Stimulated activated effector memory CD8-positive, alpha-beta T cell treated with anti-CD3 and anti-CD28 coated beads, Interleukin-12 subunit alpha, Interleukin-12 subunit beta, amount 100 ng/mL, for 72 hours (primary cell): Measurements from ENCODE around the gene RBCK1.
A peak's percentile ranks its signal among the peaks of the same experiment; 100 is the strongest.
"Not testable (repeated sequence)": the region's sequence is repeated elsewhere in the genome, so short reads cannot be mapped to it uniquely, and the experiment has no call there.

Experiments
- ATAC-seq: fragments of 150-1000 bp; cut with Tn5 transposase; 2 replicates; pipeline ENCODE4 v1.10.0; 2021
- DNase-seq, 2 donors: peaks; one replicate each; pipeline ENCODE4 v3.0.0; 2021 to 2022; ENCODE audit warnings: low spot score in 2 of 2
- H3K27ac Mint-ChIP-seq: one replicate; pipeline ENCODE4 v1.8.0; 2022; ENCODE audit warnings: mild to moderate bottlenecking, mixed read lengths
- H3K36me3 Mint-ChIP-seq: one replicate; pipeline ENCODE4 v1.8.0; 2022; ENCODE audit warnings: mild to moderate bottlenecking, mixed read lengths
- H3K4me1 Mint-ChIP-seq: one replicate; pipeline ENCODE4 v1.8.0; 2022; ENCODE audit warnings: mixed read lengths
- H3K4me3 Mint-ChIP-seq: one replicate; pipeline ENCODE4 v1.8.0; 2022; ENCODE audit warnings: mild to moderate bottlenecking, mixed read lengths
- H3K9me3 Mint-ChIP-seq: one replicate; pipeline ENCODE4 v1.8.0; 2022; ENCODE audit warnings: mixed read lengths

RBCK1 gene

GRCh38 chr20:476561-477249 lies 68.6 kb downstream of the RBCK1 start:
- not testable (repeated sequence) for DNase-seq, ATAC-seq, H3K9me3 Mint-ChIP-seq, H3K4me3 Mint-ChIP-seq
- H3K36me3 Mint-ChIP-seq = peaks cover 73% of the 10 kb centered on the region
- H3K4me1 Mint-ChIP-seq = peaks cover 17% of the 10 kb centered on the region
- peak overlapping the region; percentile 46 for H3K27ac Mint-ChIP-seq

DNA sequence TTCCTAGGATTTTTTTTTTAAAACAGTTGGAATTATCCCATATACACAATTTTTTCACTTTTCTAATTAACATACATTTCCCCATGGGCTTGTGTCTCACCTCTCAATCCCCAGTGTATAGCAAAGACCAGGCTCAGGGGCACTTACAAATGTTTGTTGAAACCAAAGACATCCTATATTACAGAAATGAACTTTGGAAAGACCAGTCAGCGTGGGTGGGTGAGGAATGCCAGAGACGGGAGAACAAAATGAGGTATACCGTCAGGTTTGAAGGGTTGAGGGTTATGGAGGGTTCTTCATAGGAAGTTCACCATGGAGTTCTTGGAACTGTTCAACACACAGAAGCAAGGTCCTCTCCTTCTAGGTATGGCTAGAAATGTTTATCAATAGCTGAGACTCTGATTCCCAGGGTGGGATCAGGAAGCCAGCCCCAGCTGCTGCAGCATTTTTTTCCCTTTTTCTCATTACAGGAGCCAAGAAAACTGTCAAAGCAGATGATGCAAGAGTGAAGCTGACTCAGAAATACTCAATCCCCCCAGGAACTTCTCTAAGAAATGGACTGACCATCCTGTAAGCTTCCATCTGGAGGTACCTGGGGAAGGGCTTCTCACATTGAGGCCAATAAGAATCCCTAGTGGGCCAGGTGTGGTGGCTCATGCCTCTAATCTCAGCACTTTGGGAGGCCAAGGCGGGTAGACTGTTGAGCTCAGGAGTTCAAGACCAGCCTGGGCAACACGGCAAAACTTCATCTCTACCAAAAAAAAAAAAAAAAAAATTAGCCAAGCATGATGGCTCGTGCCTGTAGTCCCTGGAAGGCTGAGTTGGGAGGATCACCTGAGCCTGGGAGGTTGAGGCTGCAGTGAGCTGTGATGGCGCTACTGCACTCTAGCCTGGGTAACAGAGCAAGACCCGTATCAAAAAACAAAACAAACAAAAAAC lies 70.2 kb downstream of the RBCK1 start:
- Mint-ChIP-seq H3K36me3 (peaks cover 89% of the 10 kb centered on the region), H3K4me3 (no peak overlapping the region), H3K27ac (peak overlapping the region; percentile 46), H3K9me3 (no peaks in the 10 kb centered on the region), H3K4me1 (peaks cover 10% of the 10 kb centered on the region)
- ATAC-seq (no peak), DNase-seq (no peak)

DNA sequence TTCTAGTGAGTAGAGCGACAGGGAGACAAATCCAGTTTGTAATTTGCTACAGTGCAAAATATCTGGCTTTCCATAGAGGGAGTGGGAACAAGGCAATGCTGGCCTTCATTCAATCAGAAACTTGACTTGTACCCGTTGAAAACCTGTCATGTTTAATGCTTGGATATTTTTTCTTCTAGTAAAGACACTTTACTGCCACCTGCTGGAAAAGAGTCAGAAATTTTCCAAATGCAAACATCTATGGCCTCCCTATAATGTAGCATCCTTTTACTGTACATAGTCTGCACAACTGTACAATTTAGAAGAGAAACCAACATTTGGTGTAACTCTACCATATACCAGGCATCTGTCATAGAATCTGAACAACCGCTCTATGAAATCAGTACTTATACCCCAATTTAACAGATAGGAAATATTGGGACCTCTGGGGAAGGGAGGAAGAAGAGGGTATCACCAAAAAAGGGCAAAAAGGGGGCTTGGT lies 70.9 kb downstream of the RBCK1 start:
- H3K4me1 Mint-ChIP-seq = peaks cover 5% of the 10 kb centered on the region
- H3K27ac Mint-ChIP-seq = no peak overlapping the region
- ATAC-seq = peak; percentile 63
- DNase-seq = peak in 1 of 2 donors; percentile 11
- no peak overlapping the region for H3K4me3 Mint-ChIP-seq
- H3K9me3 Mint-ChIP-seq = no peaks in the 10 kb centered on the region
- peaks cover 90% of the 10 kb centered on the region for H3K36me3 Mint-ChIP-seq

DNA sequence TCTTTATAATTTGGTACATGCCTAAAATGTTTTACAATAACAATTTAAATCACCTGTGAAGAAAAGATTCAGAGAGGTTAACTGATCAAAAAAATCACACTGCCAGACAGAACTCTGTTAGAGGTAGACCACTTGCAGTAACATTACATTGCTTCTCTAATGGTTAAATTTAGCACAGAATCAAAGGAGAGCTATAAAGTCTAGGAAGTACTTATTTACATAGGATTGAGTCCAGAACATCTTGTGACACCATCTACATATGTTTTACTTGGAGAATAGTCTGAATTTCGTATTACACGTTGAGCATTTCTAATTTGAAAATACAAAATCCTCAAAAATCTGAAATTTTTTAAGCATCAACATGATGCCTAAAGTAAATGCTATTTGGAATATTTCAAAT lies 71.4 kb downstream of the RBCK1 start:
- no peak for ATAC-seq
- Mint-ChIP-seq H3K36me3 (peaks cover 90% of the 10 kb centered on the region), H3K27ac (no peak overlapping the region), H3K4me1 (peaks cover 5% of the 10 kb centered on the region), H3K9me3 (no peaks in the 10 kb centered on the region), H3K4me3 (no peak overlapping the region)
- DNase-seq = no peak

DNA sequence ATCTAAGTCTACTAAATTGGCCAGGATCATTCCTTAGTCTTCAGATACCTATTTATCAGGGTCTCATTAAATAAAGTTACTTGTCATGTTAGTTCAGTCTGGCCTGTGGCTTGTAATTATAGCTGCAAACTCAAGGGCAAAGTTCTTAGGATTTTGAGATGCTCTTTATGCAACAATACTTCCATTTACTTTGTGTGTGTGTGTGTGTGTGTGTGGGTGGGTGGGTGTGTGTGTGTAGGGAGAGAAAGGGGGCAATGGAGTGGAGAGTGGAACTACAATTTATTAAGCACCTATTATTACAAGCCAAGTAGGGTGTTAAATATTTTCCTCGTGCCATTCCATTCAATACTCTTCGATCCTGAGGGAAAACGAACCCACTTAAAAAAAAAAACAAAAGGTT lies 71.9 kb downstream of the RBCK1 start:
- H3K27ac Mint-ChIP-seq = no peak overlapping the region
- ATAC-seq (no peak), DNase-seq (no peak)
- peaks cover 96% of the 10 kb centered on the region for H3K36me3 Mint-ChIP-seq
- peaks cover 5% of the 10 kb centered on the region for H3K4me1 Mint-ChIP-seq
- no peak overlapping the region for H3K4me3 Mint-ChIP-seq
- no peaks in the 10 kb centered on the region for H3K9me3 Mint-ChIP-seq

DNA sequence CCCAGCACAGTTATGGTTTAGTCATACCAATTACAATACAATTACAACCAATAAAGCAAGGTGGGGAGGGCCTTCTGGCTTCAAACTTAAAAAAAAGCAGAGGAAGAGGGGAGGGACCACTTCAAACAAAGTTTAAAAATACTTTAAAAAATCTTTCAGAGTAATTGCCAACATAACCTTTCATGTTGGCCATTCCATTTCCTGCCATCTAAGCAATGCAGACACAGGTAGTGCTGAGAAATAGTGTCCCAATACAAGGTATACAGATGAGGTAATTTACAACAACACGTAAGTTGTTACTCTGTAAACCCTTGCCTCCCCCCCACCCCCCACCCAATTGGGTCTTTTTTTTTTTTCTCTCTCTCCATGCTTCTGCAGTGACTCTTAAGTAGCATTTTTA lies 73.1 kb downstream of the RBCK1 start:
- no peak overlapping the region for H3K27ac Mint-ChIP-seq
- H3K36me3 Mint-ChIP-seq = peaks cover 98% of the 10 kb centered on the region
- no peak for ATAC-seq
- H3K9me3 Mint-ChIP-seq = no peaks in the 10 kb centered on the region
- H3K4me3 Mint-ChIP-seq = no peak overlapping the region
- DNase-seq = no peak
- peaks cover 5% of the 10 kb centered on the region for H3K4me1 Mint-ChIP-seq
